HCT116 (cell line): Measurements from ENCODE around the gene WDR82. TPM values are rescaled to one million over a fixed set of nuclear protein-coding genes. Genes with fewer than 3 reads are reported as not detected.

Source experiments
- ATAC-seq: fragments of 200-7000 bp; cut with Tn5 transposase; 2 replicates; pipeline ENCODE4 v1.9.1; 2020; ENCODE audit warnings: mild to moderate bottlenecking, moderate library complexity
- BruUV-seq: library from RNA; stranded (reverse); fragments of 400-500 nt; replicated peaks from 2 replicates; lab custom pipeline; 2021; lab: Mats Ljungman, UMichigan
- CTCF ChIA-PET: fragments of 300-600 bp; sonication (Branson Sonifier 250); formaldehyde crosslinking; loops from one replicate; lab custom pipeline; 2021; ENCODE audit warnings: antibody characterized with exemption; lab: Charles Lee
- POLR2A ChIA-PET: fragments of 300-600, 350-600 bp; sonication (Branson Sonifier 250); formaldehyde crosslinking; loops from one replicate; lab custom pipeline; 2021; ENCODE audit warnings: antibody characterized with exemption; lab: Charles Lee
- RAD21 ChIA-PET, 2 experiments: fragments of 300-600 bp; sonication (Branson Sonifier 250); formaldehyde crosslinking; loops; one replicate each; lab custom pipeline; 2023; ENCODE audit warnings: low total read pairs in 2 of 2; ENCODE audit not compliant: uncharacterized antibody in 2 of 2, unreplicated experiment in 2 of 2, low non-redundant PET in 1 of 2; lab: Charles Lee
- DNase-seq: peaks from one replicate; pipeline ENCODE4 v3.0.0-alpha.2; 2010; ENCODE audit warnings: low read depth, low spot score
- H2AFZ ChIP-seq: fragments of 200-600 bp; shearing (Covaris generic), sonication (generic); 2 replicates; pipeline ENCODE4 v1.6.1; 2017; ENCODE audit warnings: low read depth, mixed run types, mixed read lengths, antibody characterized with exemption, low read length; ENCODE audit not compliant: poor library complexity, severe bottlenecking
- H3K27ac ChIP-seq: 2 replicates; pipeline ENCODE4 v1.5.1; 2012; ENCODE audit warnings: low read depth, low read length
- H3K27me3 ChIP-seq: fragments of 200-600 bp; sonication (generic); 2 replicates; pipeline ENCODE4 v1.6.1; 2016; ENCODE audit warnings: mixed run types, low read length, mixed read lengths; ENCODE audit not compliant: insufficient read depth
- H3K36me3 ChIP-seq, 2 experiments: fragments of 200-500 bp in 1 of 2; fragments of 200-600 bp in 1 of 2; sonication (Bioruptor generic) in 1 of 2; sonication (generic) in 1 of 2; 2 replicates each; pipeline versions ENCODE4 v1.5.1 to v1.6.1; 2014 to 2016; ENCODE audit warnings: low read length in 2 of 2, inconsistent platforms in 1 of 2, mixed read lengths in 1 of 2, mixed run types in 1 of 2; ENCODE audit not compliant: insufficient read depth in 2 of 2, control insufficient read depth in 1 of 2
- H3K4me1 ChIP-seq, 2 experiments: fragments of 200-600 bp in 1 of 2; sonication (generic) in 1 of 2; 2 replicates each; pipeline versions ENCODE4 v1.5.1 to v1.6.1; 2012 to 2017; ENCODE audit warnings: low read length in 2 of 2, inconsistent platforms in 1 of 2, mild to moderate bottlenecking in 1 of 2, mixed read lengths in 1 of 2, mixed run types in 1 of 2, moderate library complexity in 1 of 2; ENCODE audit not compliant: insufficient read depth in 2 of 2, control insufficient read depth in 1 of 2
- H3K4me2 ChIP-seq: fragments of 200-600 bp; sonication (generic); 2 replicates; pipeline ENCODE4 v1.6.1; 2017; ENCODE audit warnings: mixed run types, low read length, mixed read lengths
- H3K4me3 ChIP-seq, 2 experiments: fragments of 200-600 bp in 1 of 2; sonication (generic) in 1 of 2; replicated peaks in 1 of 2; 2 replicates each; pipeline ENCODE4 v1.5.1; 2011 to 2016; ENCODE audit warnings: low read length in 2 of 2, control low read depth in 1 of 2, low read depth in 1 of 2, mild to moderate bottlenecking in 1 of 2, mixed read lengths in 1 of 2, mixed run types in 1 of 2
- H3K79me2 ChIP-seq: fragments of 200-600 bp; sonication (generic); 2 replicates; pipeline ENCODE4 v1.6.1; 2017; ENCODE audit warnings: mild to moderate bottlenecking, mixed run types, low read length, moderate library complexity, mixed read lengths; ENCODE audit not compliant: insufficient read depth
- H3K9ac ChIP-seq: fragments of 200-600 bp; sonication (generic); 2 replicates; pipeline ENCODE4 v1.6.1; 2016; ENCODE audit warnings: low read length, mixed read lengths
- H3K9me2 ChIP-seq: fragments of 200-600 bp; sonication (generic), shearing (Covaris generic); 2 replicates; pipeline ENCODE4 v1.6.1; 2017; ENCODE audit warnings: mixed run types, mild to moderate bottlenecking, moderate library complexity; ENCODE audit not compliant: insufficient read depth
- H3K9me3 ChIP-seq, 2 experiments: fragments of 200-500 bp in 1 of 2; fragments of 200-600 bp in 1 of 2; sonication (Bioruptor generic) in 1 of 2; sonication (generic) in 1 of 2; 2 replicates each; pipeline ENCODE4 v1.6.1; 2014 to 2017; ENCODE audit warnings: low read length in 2 of 2, mixed read lengths in 2 of 2, inconsistent platforms in 1 of 2, low read depth in 1 of 2, mild to moderate bottlenecking in 1 of 2, mixed run types in 1 of 2, moderate library complexity in 1 of 2; ENCODE audit not compliant: control insufficient read depth in 1 of 2, insufficient read depth in 1 of 2
- H4K20me1 ChIP-seq: fragments of 200-600 bp; sonication (generic), shearing (Covaris generic); 2 replicates; pipeline ENCODE4 v1.6.1; 2017; ENCODE audit warnings: mixed run types, mild to moderate bottlenecking, moderate library complexity; ENCODE audit not compliant: insufficient read depth
- ATF3 ChIP-seq: IDR thresholded peaks from 2 replicates; pipeline ENCODE4 v1.6.1; 2012
- ELF1 ChIP-seq: IDR thresholded peaks from 2 replicates; pipeline ENCODE4 v1.6.1; 2012; ENCODE audit warnings: low read depth, borderline replicate concordance
- EZH2 ChIP-seq: fragments of 200-600 bp; sonication (generic); IDR thresholded peaks from 2 replicates; pipeline ENCODE4 v1.6.1; 2017; ENCODE audit warnings: antibody characterized with exemption, mixed run types
- EZH2phosphoT487 ChIP-seq: fragments of 200-600 bp; IDR thresholded peaks from 2 replicates; pipeline ENCODE4 v1.6.1; 2018; ENCODE audit warnings: antibody characterized with exemption, borderline replicate concordance
- FOSL1 ChIP-seq: IDR thresholded peaks from 2 replicates; pipeline ENCODE4 v1.6.1; 2012; ENCODE audit warnings: low read depth
- MAX ChIP-seq: IDR thresholded peaks from 2 replicates; pipeline ENCODE4 v1.6.1; 2012
- POLR2AphosphoS5 ChIP-seq: IDR thresholded peaks from 2 replicates; pipeline ENCODE4 v1.6.1; 2011; ENCODE audit warnings: mild to moderate bottlenecking, low read depth, low read length, moderate library complexity
- REST ChIP-seq: IDR thresholded peaks from 2 replicates; pipeline ENCODE4 v1.6.1; 2012; ENCODE audit warnings: low read depth
- SIN3A ChIP-seq: IDR thresholded peaks from 2 replicates; pipeline ENCODE4 v1.6.1; 2012; ENCODE audit warnings: low read depth
- SP1 ChIP-seq: IDR thresholded peaks from 2 replicates; pipeline ENCODE4 v1.6.1; 2012; ENCODE audit warnings: low read depth
- SRF ChIP-seq: IDR thresholded peaks from 2 replicates; pipeline ENCODE4 v1.6.1; 2012; ENCODE audit warnings: low read depth
- YY1 ChIP-seq: IDR thresholded peaks from 2 replicates; pipeline ENCODE4 v1.6.1; 2011; ENCODE audit warnings: low read length, low read depth, moderate library complexity, mild to moderate bottlenecking; ENCODE audit not compliant: insufficient replicate concordance; ENCODE audit errors: extremely low read depth
- ZFX ChIP-seq: fragments of 450-650 bp; IDR thresholded peaks from 2 replicates; pipeline ENCODE4 v1.6.1; 2017
- ZNF274 ChIP-seq: fragments of 200-500 bp; sonication (Bioruptor generic); IDR thresholded peaks from 2 replicates; pipeline ENCODE4 v1.6.1; 2014; ENCODE audit warnings: mild to moderate bottlenecking, low read depth, low read length, inconsistent platforms
- intact Hi-C: fragments of 100-400 bp; cut with micrococcal nuclease; formaldehyde crosslinking; loops from 2 replicates; pipeline ENCODE4 v1.10.0; 2022
- total RNA-seq: library from RNA; stranded (reverse); gene quantifications from one replicate; pipeline ENCODE4 v1.2.1, GENCODE V29; 2021; ENCODE audit not compliant: unreplicated experiment
- TF ChIP-seq, protein P1 (sequence below): IDR thresholded peaks from 2 replicates; pipeline ENCODE4 v1.6.1; 2011; ENCODE audit warnings: mild to moderate bottlenecking, low read length, moderate library complexity; ENCODE audit not compliant: insufficient replicate concordance; ENCODE audit errors: extremely low read depth

Gene WDR82
- total RNA-seq, 1 experiment from 2014 or later = 89.7 TPM

GRCh38 chr3:52249683-52250082 is 28.8 kb downstream of the WDR82 start:
- no TSS peak for BruUV-seq
- RAD21 ChIA-PET = no interaction called here

More at GRCh38 chr3:52249683-52250082, 28.8 kb downstream of the WDR82 start:
- H3K9me3 ChIP-seq = no peaks in the 10 kb centered on the region
- DNase-seq (no peak), ATAC-seq (no peak)
- H3K4me3 ChIP-seq = no peak overlapping the region
- no peaks in the 10 kb centered on the region for H3K27me3 ChIP-seq
- intact Hi-C loops = no loop called here
- peaks cover 13 to 32% of the 10 kb centered on the region in 2 experiments; a peak in 3 of 4 replicates for H3K36me3 ChIP-seq
- peaks cover 8 to 20% of the 10 kb centered on the region in 2 experiments; a peak in 3 of 4 replicates for H3K4me1 ChIP-seq
- no peak overlapping the region for H3K9ac ChIP-seq
- TF ChIP-seq YY1 = no peak
- no peak for TF ChIP-seq MAX
- no peak for TF ChIP-seq SIN3A
- TF ChIP-seq FOSL1 = no peak
- no peak for TF ChIP-seq POLR2AphosphoS5
- TF ChIP-seq ELF1 = no peak
- TF ChIP-seq, protein P1, sequence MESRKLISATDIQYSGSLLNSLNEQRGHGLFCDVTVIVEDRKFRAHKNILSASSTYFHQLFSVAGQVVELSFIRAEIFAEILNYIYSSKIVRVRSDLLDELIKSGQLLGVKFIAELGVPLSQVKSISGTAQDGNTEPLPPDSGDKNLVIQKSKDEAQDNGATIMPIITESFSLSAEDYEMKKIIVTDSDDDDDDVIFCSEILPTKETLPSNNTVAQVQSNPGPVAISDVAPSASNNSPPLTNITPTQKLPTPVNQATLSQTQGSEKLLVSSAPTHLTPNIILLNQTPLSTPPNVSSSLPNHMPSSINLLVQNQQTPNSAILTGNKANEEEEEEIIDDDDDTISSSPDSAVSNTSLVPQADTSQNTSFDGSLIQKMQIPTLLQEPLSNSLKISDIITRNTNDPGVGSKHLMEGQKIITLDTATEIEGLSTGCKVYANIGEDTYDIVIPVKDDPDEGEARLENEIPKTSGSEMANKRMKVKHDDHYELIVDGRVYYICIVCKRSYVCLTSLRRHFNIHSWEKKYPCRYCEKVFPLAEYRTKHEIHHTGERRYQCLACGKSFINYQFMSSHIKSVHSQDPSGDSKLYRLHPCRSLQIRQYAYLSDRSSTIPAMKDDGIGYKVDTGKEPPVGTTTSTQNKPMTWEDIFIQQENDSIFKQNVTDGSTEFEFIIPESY = no peak
- no peak for TF ChIP-seq EZH2
- no peak for TF ChIP-seq SP1
- TF ChIP-seq SRF = no peak
- TF ChIP-seq ZFX = no peak
- TF ChIP-seq REST = no peak
- TF ChIP-seq ATF3 = no peak
- no peak for TF ChIP-seq ZNF274
- no peak for TF ChIP-seq EZH2phosphoT487
- no peak overlapping the region for H3K4me2 ChIP-seq
- ChIA-PET POLR2A (interaction anchor here (0.6 kb wide), 1 partner anchor 86 kb away, joined by 3 read pairs; no protein-coding TSS in a partner anchor), CTCF (no interaction called here)
- no peaks in the 10 kb centered on the region for H4K20me1 ChIP-seq
- no peaks in the 10 kb centered on the region for H3K9me2 ChIP-seq
- H3K27ac ChIP-seq = no peak overlapping the region
- 0 out of 2 replicates have a peak, but pooled peaks cover 2% of the 10 kb centered on the region for H3K79me2 ChIP-seq
- no peak overlapping the region for H2AFZ ChIP-seq
